CD4-positive, alpha-beta T cell treated with Interleukin-21 for 1 hour (primary cell): ENCODE results near the gene RAVER1.
A peak's percentile ranks its signal among the peaks of the same experiment; 100 is the strongest.
"Not testable (repeated sequence)": the region's sequence is repeated elsewhere in the genome, so short reads cannot be mapped to it uniquely, and the experiment has no call there.

Experiments used
- DNase-seq: peaks from one replicate; pipeline ENCODE4 v3.0.0-alpha.2; 2020

The RAVER1 gene, protein sequence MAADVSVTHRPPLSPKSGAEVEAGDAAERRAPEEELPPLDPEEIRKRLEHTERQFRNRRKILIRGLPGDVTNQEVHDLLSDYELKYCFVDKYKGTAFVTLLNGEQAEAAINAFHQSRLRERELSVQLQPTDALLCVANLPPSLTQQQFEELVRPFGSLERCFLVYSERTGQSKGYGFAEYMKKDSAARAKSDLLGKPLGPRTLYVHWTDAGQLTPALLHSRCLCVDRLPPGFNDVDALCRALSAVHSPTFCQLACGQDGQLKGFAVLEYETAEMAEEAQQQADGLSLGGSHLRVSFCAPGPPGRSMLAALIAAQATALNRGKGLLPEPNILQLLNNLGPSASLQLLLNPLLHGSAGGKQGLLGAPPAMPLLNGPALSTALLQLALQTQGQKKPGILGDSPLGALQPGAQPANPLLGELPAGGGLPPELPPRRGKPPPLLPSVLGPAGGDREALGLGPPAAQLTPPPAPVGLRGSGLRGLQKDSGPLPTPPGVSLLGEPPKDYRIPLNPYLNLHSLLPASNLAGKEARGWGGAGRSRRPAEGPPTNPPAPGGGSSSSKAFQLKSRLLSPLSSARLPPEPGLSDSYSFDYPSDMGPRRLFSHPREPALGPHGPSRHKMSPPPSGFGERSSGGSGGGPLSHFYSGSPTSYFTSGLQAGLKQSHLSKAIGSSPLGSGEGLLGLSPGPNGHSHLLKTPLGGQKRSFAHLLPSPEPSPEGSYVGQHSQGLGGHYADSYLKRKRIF

DNA sequence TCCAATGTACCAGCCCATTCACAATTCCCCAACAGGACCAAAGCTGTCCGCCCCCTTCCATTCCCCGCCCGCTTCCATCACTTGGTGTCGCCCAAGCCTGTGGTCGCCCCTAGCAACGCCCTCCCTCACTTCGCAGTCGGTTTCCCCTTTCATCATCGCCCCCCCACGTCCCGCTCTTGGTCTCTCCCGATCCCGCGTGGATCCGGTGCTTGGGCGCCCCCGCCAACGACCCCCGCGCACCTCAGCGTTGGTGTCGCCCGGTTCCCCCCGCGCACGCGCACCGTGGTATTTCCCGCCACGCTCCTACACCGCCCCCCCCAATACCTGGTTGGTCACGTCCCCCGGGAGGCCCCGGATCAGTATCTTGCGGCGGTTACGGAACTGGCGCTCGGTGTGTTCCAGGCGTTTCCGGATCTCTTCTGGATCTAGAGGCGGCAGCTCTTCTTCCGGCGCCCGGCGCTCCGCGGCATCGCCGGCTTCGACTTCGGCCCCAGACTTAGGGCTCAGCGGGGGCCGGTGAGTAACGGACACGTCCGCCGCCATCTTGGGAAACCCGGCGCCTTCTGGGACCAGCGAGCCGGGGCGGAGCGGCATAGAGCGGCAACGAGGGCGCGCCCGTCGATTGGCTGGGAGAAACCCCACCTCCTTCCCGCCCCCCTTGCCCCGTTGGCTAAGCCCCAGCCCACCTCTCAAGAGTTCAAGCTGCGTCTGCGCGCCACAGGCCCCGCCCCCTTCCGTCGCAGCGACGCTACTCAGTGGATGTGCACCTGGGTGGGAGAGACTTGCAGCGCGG lies at the start of gene RAVER1:
Gene RAVER1, minus strand, starts transcription at position 565 of the 793 bp plus-strand sequence. Its CDS starts 22 bp downstream, at position 543.
- peak; percentile 98 for DNase-seq

DNA sequence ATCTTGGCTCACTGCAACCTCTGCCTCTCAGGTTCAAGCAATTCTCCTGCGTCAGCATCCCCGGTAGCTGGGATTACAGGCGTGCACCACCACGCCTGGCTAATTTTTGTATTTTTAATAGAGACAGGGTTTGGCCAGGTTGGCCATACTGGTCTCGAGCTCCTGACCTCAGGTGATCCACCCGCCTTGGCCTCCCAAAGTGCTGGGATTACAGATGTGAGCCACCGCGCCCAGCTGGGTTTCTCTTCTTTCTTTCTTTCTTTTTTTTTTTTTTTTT lies 49.8 kb upstream of the RAVER1 start:
- not testable (repeated sequence) for DNase-seq

DNA sequence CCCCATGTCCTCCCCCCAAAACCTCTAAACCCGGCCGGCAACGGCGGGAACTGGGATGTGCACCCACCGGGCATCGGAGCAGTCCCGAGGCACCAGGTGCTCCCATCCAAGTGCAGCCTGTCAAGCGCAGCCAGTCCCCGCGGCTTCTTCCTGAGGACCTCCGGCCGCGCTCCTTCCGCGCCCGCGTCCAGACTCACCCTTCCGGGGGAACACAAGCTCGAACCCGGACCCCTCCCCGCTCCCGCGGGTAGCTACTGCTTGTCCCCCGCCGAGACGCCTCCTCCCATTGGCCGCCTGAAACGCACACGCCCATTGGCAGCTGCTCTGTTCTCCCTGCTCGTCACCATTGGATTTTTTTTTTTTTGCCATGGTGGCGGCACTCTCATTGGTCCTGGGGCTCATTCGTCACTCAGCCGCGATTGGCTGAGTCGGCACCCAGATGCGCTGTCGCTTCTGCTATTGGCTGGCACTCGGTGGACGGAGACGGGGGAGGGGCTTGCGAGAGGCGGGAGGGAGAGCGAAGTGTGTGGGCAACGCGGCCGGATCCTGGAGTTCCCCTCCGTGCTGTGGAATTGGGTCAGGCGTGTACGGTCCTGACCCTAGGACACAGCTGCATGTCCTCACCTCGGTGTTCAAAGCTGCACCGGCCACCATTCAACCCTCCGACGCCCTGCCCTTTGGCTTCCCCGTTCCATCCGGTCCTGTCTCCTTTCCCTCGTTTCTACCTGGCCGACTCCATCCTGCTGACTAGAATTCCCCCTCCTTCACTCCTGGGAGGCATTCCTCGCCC lies 47.2 kb upstream of the RAVER1 start, which contains the start of gene TYK2:
Gene TYK2, minus strand, starts transcription at position 260 of the 790 bp plus-strand sequence. CDS start 2,166 bp downstream, outside the sequence.
- peak; percentile 98 for DNase-seq

DNA sequence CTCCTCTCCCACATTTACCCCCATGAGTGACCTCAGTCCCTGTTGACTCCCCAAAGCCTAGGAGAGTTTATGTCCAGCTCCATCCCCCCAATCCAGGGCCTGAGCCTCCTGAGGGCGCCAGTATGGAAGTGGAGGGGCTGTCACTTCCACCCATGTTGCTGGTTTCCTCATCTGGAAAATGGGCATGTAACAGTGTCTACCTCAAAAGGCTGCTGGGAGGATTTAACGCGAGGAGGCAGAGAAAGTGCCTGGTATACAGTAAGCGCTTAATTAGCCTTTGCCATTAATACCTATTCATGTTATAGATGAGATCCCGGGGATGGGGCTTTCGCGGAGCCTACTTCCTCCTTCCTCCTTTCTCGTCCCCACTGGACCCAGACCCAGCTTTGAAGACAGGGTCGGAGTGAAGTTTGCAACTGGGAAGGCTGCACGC lies 46.6 kb upstream of the RAVER1 start:
- no peak for DNase-seq

DNA sequence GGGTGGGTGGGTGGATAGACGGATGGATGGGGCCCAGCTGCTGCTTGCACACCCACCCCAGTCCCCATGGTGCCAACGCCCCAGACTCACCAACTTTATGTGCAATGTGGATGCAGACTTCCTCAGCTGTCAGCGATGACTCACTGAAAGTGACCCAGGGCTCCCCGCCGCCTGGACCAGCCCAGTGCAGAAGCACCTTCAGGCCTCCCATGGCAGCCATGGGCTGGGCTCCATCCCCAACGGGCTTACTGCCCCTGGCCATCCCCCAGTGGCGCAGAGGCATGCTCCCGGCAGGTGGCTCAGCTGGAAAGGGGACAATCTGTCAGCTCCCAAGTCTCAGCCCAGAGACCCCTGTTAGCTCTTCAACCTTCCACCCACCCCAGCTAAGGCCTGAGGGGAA lies 44.8 kb upstream of the RAVER1 start:
- DNase-seq = no peak

DNA sequence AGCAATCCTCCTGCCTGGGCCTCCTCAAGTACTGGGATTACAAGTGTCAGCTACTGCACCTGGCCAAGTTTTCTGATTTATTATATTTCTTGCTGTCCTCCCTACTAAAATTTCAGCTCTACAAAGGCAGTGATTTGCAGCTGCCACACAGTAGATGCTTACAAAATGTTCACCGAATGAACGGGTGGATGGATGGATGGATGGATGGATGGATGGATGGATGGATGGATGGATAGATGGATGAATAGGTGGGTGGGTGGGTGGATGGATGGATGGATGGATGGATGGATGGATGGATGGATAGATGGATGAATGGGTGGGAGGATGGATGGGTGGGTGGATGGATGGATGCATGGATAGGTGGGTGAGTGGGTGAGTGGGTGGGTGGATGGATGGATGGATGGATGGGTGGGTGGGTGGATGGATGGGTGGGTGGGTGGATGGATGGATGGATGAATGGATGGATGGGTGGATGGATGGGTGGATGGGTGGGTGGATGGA lies 43.9 kb upstream of the RAVER1 start:
- not testable (repeated sequence) for DNase-seq

DNA sequence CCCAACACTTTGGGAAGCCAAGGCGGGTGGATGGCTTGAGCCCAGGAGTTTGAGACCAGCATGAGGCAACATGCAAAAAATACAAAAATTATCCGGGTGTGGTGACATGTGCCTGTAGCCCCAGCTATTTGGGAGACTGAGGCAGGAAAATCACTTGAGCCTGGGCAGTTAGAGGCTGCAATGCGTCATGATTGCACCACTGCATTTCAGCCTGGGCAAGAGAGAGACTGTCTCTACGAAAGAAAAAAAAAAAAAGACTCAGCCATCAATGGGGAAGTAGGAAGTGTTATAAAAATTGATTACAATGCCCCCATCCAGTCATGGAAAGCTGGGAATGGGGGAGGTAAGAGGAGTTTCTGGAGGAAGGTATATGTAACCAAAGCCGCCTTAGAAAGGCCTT lies 41.6 kb upstream of the RAVER1 start:
- no peak for DNase-seq

DNA sequence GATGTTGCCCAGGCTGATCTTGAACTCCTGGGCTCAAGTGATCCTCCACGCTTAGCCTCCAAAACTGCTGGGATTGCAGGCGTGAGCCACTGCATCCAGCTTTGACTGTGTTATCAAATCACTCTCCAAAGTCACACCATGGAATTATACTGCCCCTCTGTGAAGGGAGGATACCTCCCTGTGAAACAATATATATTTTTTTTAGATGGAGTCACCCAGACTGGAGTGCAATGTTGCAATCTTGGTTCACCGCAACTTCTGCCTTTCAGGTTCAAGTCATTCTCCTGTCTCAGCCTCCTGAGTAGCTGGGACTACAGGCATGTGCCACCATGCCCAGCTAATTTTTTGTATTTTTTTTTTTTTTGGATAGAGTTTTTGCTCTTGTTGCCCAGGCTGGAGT lies 39.4 kb upstream of the RAVER1 start:
- no peak for DNase-seq

DNA sequence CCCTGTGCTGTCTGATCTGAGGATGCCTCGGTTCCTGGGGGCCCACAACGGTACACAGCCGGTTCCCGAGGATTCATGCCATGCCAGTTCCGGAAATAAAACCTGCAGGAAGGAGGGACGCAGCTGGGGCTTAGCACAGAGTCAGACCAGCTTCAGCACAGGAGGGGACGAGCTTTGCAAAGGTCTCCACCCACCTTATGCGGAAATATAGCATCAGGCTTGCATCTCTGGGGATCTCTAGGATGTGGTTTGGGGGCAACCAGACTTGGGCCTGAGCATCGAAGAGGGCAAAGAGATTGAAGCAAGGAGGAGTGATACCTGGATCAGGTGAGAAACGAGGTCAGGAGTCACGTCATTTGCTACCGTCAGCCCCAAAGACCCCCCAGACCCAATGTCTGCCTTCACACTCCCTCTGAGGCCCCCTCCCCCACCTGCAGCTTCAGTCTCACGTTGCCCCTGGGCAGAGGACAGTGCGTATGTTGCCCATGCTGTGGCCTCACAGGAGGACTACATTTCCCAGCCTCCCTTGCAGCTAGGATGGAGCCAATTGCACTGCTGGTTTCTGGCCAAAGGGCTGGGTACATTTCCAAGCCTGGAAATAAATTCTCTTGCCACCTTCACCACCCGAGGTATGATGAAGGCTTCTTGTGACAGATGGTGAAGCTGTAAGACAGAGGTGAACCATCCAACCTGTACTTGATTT lies 34.9 kb upstream of the RAVER1 start:
- DNase-seq = no peak

DNA sequence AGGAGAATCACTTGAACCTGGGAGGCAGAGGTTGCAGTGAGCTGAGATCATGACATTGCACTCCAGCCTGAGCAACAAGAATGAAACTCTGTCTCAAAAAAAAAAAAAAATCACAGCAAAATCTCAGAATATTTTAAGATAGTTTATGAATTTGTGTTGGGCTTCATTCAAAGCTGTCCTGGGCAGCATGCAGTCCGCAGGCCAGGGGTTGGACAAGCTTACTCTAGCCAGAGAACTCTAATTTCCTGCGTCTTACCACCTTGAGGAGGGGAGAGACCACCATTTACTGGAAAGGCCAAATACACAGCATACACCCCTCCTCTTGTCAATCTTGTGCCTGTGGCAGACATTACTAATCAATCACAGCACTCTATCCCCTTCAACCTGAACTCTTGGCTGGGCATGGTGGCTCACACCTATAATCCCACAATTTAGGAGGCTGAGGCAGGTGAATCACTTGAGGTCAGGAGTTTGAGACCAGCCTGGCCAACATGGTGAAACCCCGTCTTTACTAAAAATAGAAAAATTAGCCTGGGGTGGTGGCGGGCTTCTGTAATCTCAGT lies 33.7 kb upstream of the RAVER1 start:
- not testable (repeated sequence) for DNase-seq

DNA sequence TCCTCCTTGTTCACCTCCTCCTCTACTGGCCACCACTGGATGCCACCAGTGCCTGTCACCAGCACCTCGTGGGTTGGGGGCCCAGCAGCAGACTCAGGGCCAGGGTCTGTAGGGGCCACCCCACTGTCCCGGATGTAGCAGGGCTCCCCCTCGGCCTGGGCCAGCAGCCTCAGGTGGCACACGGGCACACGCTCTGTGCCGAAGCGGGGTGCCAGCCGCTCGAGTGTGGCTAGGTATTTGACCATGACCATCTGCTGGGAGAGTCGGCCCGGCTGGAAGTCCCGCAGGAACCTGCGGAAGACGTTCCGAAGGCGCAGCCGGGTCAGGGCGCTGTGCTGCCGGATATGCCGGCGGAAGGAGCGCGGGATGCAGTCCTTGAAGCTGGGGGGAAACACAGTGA lies 32.2 kb upstream of the RAVER1 start:
- DNase-seq = no peak

DNA sequence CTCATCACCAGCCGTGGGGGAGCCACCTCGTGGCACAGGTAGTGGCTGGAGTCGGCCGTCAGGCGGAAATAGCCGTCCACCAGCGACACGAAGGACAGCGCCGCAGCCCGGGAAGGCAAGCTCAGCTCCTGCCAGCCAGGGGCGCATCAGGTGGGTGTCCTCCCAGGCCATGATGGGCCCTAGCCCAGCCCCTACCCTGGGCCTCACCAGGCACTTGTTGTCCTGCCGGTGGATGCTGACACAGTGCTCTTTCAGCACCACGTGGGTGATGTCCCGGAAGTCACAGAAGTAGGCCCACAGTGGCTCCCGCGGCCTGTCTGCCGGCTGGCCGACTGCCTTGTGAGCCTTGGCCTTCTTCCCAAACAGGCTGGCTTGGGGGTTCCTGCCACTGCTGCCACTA lies 31.3 kb upstream of the RAVER1 start:
- no peak for DNase-seq

DNA sequence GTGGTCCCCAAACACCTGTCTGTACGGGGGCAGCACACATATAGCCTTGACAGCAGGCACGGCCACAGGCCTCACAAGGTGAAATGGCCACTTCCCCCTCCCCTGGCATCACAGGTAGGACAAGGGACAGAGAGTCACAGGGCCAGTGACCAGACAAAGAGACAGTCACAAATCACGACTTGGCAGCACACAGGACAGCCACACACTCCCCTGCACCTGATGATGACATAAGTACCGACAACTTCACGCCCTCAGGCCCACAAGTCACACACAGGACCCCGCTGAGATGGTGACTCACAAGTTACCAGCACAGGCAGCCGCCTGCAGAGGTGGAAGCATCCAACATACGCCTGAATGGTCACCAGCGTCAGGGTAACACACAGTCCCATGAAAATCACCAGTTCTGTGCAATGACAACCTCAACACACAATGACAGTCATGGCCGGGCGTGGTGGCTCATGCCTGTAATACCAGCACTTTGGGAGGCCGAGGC lies 30.5 kb upstream of the RAVER1 start:
- no peak for DNase-seq

DNA sequence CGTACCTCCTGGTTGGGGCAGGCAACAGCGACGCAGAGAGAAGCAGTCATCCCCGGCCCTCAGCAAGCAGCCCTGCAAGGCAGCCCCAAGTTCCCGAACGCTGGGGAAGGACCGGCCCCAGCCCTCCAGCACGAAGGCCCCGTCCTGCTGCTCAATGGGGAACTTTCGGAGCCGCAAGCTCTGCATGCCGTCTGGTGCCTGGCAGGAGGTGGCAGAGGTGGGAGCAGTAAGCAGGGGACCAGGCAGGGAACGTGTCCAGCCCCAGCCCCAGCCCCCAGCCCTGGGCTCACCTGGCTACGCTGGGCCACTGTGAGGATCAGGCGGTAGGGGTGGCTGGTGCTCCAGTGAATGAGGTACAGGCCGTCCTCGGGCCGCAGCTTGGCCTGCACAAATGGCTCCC lies 28.9 kb upstream of the RAVER1 start:
- DNase-seq = no peak

DNA sequence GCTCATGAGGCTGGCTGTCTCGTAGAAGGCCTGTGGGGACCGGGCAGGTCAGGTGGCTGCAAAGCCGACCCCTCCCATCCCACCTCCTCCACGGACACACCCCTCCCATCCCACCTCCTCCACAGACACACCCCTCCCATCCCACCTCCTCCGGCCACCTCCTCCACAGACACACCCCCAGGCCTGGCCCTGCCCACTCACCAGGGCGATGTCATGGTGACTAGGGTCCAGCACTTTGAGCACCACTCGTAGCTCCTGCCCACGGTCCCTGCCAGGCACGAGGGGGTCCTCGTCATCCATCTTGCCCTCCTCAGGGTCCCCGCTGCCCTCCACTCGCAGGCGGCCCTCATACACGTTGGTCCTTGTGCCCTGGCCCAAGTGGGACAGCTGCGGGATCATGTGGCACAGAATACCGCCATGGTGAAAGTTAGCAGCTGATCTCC lies 28.3 kb upstream of the RAVER1 start:
- no peak for DNase-seq

DNA sequence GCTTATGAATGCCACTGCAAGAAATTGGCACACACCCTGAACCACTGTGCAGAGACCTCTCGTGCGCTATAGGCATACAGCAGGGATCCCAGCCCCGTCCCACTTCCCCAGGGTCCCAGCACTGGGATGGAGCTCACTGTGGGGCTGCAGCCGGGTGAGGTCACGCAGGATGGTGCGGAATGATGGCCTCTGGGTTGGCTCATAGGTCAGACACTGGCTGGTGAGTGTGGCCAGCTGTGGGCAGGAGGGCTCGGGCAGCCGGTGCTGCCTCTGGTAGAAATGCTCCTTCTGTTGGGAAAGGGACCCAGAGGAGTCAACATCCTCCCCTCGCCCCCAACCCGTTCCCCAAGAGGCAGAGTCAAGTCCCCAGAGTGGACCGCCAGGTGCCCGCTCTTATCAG lies 23.1 kb upstream of the RAVER1 start:
- DNase-seq = no peak

DNA sequence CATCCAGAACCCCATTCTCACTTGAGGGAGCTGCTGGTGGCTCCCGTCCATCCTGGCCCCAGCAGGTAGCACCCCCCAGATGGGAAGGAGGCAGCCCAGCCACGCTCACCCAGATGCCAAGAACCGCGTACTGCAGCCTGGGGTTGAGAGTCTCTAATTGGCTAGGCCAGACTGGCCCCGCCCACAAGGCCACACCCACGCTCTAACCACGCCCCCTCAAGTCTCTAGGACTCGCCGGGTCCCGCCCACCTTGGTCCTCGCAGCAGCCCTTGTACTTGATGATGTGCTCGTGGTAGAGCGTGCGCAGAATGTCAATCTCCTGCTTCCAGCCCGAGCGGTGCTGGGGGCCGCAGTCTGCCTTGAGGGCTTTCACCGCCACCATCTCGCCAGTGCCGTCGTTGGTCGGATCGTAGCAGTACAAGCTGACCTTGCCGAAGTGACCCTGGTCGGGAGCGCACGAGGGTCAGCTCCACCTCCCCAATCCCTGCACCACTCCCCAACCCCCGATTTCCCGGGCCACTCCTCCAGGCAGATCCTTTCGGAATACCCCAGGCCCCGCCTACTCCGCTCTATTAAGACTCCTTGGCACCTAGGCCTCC lies 20.6 kb upstream of the RAVER1 start:
- DNase-seq = peak; percentile 33

DNA sequence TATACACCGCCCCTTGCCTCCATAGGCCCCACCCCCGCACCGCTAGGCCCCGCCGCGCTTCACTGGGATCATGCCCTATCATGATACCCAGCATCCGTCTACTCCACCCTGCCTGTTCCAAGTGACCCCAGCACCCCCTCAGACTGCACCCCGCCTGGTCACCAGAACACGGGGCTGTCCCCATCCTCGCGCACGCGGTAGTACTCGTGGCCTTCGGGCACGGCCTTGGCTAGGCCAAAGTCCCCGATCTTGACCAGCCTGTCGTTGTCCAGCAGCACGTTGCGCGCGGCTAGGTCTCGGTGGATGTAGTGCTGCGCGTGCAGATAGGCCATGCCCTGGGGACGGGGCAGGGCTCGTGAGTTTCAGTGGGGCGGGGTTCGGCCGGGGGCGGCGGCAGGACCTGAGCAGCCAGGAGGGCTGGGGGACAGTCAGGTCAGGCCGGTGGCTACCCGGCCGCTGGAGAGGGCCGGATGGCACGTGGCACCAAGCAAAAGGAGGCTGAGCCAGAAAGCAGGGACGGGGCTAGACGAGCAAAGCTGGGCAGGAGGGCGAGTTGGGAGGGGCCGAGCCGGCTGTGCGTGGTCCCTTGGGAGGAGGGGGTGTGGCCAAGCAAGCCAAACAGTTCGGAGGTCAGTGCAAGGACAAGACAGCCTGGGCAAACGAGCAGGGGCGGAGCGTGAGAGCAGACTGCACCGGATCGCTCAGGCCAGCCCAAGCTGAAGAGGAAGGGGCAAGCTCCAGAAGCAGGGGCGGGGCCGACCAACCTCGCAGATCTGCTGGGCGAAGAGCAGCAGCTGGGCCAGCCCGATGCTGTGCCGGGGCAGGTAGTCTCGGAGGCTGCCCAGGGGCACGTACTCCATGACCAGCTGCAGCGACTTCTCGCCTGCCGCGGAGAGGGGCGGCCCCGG lies 19.7 kb upstream of the RAVER1 start:
- DNase-seq = no peak

DNA sequence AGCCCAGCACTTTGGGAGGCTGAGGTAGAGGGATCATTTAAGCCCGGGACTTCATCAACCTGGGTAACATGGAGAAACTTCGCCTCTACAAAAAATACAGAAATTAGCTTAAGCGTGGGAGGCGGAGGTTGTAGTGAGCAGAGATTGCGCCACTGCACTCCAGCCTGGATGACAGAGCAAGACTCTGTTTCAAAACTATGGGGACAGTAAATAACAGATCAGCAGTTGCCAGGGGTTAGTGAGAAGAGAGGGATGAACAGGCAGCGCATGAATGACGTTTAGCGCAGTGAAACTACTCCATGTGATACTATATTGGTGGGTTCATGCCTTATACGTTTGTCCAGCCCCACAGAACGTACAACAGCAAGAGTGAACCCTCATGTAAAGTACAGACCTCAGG lies 13.2 kb upstream of the RAVER1 start:
- DNase-seq = no peak

DNA sequence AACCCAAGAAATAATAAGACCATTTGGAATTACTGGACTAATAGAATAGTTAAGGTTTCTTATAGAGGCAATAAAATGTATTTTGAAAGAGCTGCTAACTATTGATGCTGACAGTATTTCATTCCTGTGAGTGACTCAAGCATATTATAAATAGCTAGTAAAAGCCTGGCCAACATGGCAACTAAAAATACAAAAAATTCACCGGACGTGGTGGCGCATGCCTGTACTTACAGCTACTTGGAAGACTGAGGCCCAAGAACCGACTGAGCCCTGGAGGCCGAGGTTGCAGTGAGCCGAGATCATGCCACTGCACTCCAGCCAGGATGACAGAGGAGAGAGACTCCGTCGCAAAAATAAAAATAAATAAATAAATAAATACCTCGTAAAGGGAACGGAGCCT lies 11.5 kb upstream of the RAVER1 start:
- no peak for DNase-seq
